HUES48 (cell line): ENCODE results near the gene AATK.

Experiments
- H3K27ac ChIP-seq: one replicate; pipeline ENCODE4 v1.7.0; 2013; ENCODE audit warnings: low read depth, low read length, inconsistent platforms
- H3K27me3 ChIP-seq: 2 replicates; pipeline ENCODE4 v1.6.1; 2013; ENCODE audit warnings: mild to moderate bottlenecking, low read length; ENCODE audit not compliant: control insufficient read depth, insufficient read depth
- H3K36me3 ChIP-seq: 2 replicates; pipeline ENCODE4 v1.6.1; 2013; ENCODE audit warnings: low read length; ENCODE audit not compliant: control insufficient read depth, insufficient read depth
- H3K4me1 ChIP-seq: 2 replicates; pipeline ENCODE4 v1.6.1; 2013; ENCODE audit warnings: mild to moderate bottlenecking, low read length; ENCODE audit not compliant: control insufficient read depth, insufficient read depth
- H3K4me3 ChIP-seq: 2 replicates; pipeline ENCODE4 v1.5.1; 2013; ENCODE audit warnings: mild to moderate bottlenecking, low read depth, low read length
- H3K9ac ChIP-seq: 2 replicates; pipeline ENCODE4 v1.6.1; 2013; ENCODE audit warnings: mild to moderate bottlenecking, low read depth, low read length, moderate library complexity
- H3K9me3 ChIP-seq: 2 replicates; pipeline ENCODE4 v1.6.1; 2013; ENCODE audit warnings: low read length; ENCODE audit not compliant: control insufficient read depth, insufficient read depth

AATK gene

GRCh38 chr17:81204578-81204977, 38.6 kb upstream of the AATK start:
- Histone ChIP-seq H3K27ac (no peak overlapping the region), H3K4me1 (no peaks in the 10 kb centered on the region), H3K27me3 (no peaks in the 10 kb centered on the region), H3K9me3 (no peaks in the 10 kb centered on the region), H3K9ac (no peak overlapping the region), H3K36me3 (peaks cover 39% of the 10 kb centered on the region), H3K4me3 (no peak overlapping the region)

GRCh38 chr17:81203136-81203535, 37.1 kb upstream of the AATK start:
- Histone ChIP-seq H3K36me3 (peaks cover 46% of the 10 kb centered on the region), H3K4me1 (no peaks in the 10 kb centered on the region)

GRCh38 chr17:81202318-81202717, 36.3 kb upstream of the AATK start:
- Histone ChIP-seq H3K4me1 (no peaks in the 10 kb centered on the region), H3K9me3 (no peaks in the 10 kb centered on the region), H3K27me3 (no peaks in the 10 kb centered on the region), H3K36me3 (peaks cover 48% of the 10 kb centered on the region), H3K4me3 (no peak overlapping the region), H3K9ac (no peak overlapping the region), H3K27ac (no peak overlapping the region)

More at GRCh38 chr17:81203136-81203535, 37.1 kb upstream of the AATK start:
- Histone ChIP-seq H3K27ac (no peak overlapping the region), H3K9me3 (no peaks in the 10 kb centered on the region), H3K9ac (no peak overlapping the region), H3K27me3 (no peaks in the 10 kb centered on the region), H3K4me3 (no peak overlapping the region)

- Histone ChIP-seq H3K36me3 (peaks cover 49% of the 10 kb centered on the region), H3K27me3 (no peaks in the 10 kb centered on the region), H3K27ac (no peak overlapping the region), H3K9ac (no peak overlapping the region), H3K4me3 (no peak overlapping the region), H3K9me3 (no peaks in the 10 kb centered on the region), H3K4me1 (no peaks in the 10 kb centered on the region)
Measured at GRCh38 chr17:81200695-81201580, 34.9 kb upstream of the AATK start.

- no peak overlapping the region for H3K27ac ChIP-seq
- no peaks in the 10 kb centered on the region for H3K27me3 ChIP-seq
- H3K9ac ChIP-seq, result no peak overlapping the region
- no peak overlapping the region for H3K4me3 ChIP-seq
- no peaks in the 10 kb centered on the region for H3K4me1 ChIP-seq
- peaks cover 53% of the 10 kb centered on the region for H3K36me3 ChIP-seq
- H3K9me3 ChIP-seq, result no peaks in the 10 kb centered on the region
Measured at GRCh38 chr17:81200201-81200600, 34.2 kb upstream of the AATK start.

- H3K27me3 ChIP-seq, result no peaks in the 10 kb centered on the region
- H3K9me3 ChIP-seq, result no peaks in the 10 kb centered on the region
- no peaks in the 10 kb centered on the region for H3K4me1 ChIP-seq
- peaks cover 54% of the 10 kb centered on the region for H3K36me3 ChIP-seq
- H3K27ac ChIP-seq, result no peak overlapping the region
- H3K9ac ChIP-seq, result no peak overlapping the region
- no peak overlapping the region for H3K4me3 ChIP-seq
Measured at GRCh38 chr17:81199482-81199830, 33.4 kb upstream of the AATK start.

GRCh38 chr17:81198826-81199481, 32.9 kb upstream of the AATK start:
- no peak overlapping the region for H3K27ac ChIP-seq
- no peaks in the 10 kb centered on the region for H3K27me3 ChIP-seq
- H3K9ac ChIP-seq, result no peak overlapping the region
- H3K4me3 ChIP-seq, result no peak overlapping the region
- H3K36me3 ChIP-seq, result peaks cover 51% of the 10 kb centered on the region
- no peaks in the 10 kb centered on the region for H3K9me3 ChIP-seq
- H3K4me1 ChIP-seq, result no peaks in the 10 kb centered on the region

GRCh38 chr17:81197831-81198490, 31.9 kb upstream of the AATK start:
- Histone ChIP-seq H3K36me3 (peaks cover 47% of the 10 kb centered on the region), H3K27ac (no peak overlapping the region), H3K4me1 (no peaks in the 10 kb centered on the region), H3K4me3 (no peak overlapping the region), H3K27me3 (no peaks in the 10 kb centered on the region), H3K9ac (no peak overlapping the region), H3K9me3 (no peaks in the 10 kb centered on the region)

GRCh38 chr17:81197409-81197795, 31.4 kb upstream of the AATK start:
- peaks cover 45% of the 10 kb centered on the region for H3K36me3 ChIP-seq
- H3K27me3 ChIP-seq, result no peaks in the 10 kb centered on the region
- H3K4me3 ChIP-seq, result no peak overlapping the region
- H3K9ac ChIP-seq, result no peak overlapping the region
- no peaks in the 10 kb centered on the region for H3K9me3 ChIP-seq
- H3K4me1 ChIP-seq, result no peaks in the 10 kb centered on the region
- no peak overlapping the region for H3K27ac ChIP-seq

GRCh38 chr17:81196505-81197408, 30.7 kb upstream of the AATK start:
- Histone ChIP-seq H3K9me3 (no peaks in the 10 kb centered on the region), H3K36me3 (peaks cover 45% of the 10 kb centered on the region), H3K9ac (no peak overlapping the region), H3K4me3 (no peak overlapping the region), H3K4me1 (no peaks in the 10 kb centered on the region), H3K27ac (no peak overlapping the region), H3K27me3 (no peaks in the 10 kb centered on the region)
